HPDE6-E6E7 (cell line): ENCODE measurements around the gene LILRA5.
A peak's percentile ranks its signal among the peaks of the same experiment; 100 is the strongest.
"Not testable (repeated sequence)": the region's sequence is repeated elsewhere in the genome, so short reads cannot be mapped to it uniquely, and the experiment has no call there.

Experiments
- DNase-seq: peaks from one replicate; pipeline ENCODE4 v3.0.0; 2011; ENCODE audit warnings: missing footprints; ENCODE audit errors: extremely low spot score

The LILRA5 gene

GRCh38 chr19:54273821-54274220 is 39.1 kb downstream of the LILRA5 start:
- no peak for DNase-seq

DNA sequence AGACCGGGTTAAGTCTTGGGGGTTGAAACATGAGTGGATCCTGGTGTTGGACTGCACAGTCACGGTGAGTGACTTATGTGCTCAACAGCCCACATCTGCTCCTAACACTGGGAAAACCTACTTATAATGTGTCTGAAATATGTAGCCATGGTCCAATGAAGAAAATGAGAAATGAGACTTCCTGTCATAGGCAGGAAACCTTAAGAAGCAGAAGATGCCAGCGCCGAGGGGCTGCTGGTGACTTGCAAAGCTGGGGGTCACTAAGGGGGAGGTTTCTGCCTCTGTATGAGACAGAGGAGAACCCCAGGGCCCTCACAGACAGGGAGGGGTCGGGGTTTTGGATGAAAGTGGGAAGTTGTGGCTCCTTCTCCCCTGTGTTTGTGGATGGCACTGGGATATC is 40.8 kb downstream of the LILRA5 start:
- not testable (repeated sequence) for DNase-seq

- DNase-seq = not testable (repeated sequence)
These were observed 41.4 kb downstream of the LILRA5 start for GRCh38 chr19:54271587-54271986.

DNA sequence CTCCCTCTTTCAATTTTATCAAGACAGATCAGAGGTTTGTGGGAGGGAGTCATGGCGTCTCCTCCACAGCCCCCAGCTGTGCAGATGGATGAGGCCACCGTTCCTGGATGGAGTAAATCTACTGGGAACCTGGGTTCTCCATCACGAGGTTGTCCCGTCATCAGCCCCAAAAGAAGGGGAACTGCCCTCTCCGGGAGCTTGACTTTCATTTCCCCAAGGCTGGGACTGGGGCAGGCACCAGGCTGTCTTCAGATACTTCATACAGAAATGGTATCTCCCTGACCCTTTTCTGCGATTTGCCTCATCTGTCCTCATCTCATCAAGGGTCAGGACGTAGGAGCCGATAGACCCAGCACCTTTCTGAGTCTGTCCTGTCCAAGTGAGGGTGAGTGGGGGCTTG is 41.9 kb downstream of the LILRA5 start:
- DNase-seq = no peak

GRCh38 chr19:54268936-54269335 is 44.0 kb downstream of the LILRA5 start:
- no peak for DNase-seq

- peak; percentile 28 for DNase-seq
These were observed 46.8 kb downstream of the LILRA5 start for GRCh38 chr19:54266133-54266532.

DNA sequence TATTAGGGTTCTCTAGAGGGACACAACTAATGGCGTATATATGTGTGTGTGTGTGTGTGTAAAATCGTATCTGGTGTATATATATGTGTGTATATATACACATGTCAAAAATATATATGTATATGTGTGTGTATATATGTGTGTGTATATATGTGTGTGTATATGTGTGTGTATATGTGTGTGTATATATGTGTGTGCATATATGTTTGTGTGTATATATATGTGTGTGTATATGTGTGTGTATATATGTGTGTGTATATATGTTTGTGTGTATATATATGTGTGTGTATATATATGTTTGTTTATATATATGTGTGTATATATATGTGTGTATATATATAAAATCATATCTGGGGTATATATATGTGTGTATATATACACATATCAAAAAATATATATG is 50.5 kb downstream of the LILRA5 start:
- no peak for DNase-seq

DNA sequence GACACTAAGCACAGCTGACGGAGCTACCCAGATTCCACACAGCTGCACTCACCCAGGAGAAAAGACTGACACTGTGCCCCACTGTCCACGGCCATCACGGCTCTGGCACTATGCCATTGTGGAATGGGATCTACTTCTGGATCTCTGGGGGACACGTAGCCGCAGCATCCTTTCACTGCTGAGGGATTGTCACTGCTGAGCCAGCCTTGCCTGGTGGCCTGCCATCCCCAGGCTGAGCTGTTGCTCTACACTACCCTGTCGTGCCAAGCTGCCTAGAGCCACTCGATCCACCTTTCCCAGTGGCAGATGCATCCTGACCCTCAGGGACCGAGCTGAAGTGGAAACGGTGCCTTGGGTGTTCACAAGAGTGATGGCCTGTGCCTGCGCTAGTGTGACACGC is 50.9 kb downstream of the LILRA5 start:
- no peak for DNase-seq

DNA sequence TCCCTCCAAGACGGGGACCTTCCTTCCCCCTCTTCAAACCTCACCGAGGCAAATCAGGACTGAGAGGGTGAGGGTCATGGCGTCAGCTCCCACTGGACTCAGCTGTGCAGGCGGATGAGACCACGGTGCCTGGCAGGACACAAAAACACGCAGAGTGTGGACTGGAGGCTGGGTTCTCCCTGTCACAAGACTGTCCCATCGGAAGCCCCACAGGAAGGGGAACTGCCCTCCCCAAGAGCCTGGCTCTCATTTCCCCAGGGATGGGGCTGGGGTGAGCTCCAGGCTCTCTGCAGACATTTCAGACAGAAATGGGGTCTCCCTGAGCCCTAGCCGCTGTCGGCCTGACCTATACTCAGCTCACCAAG is 55.9 kb downstream of the LILRA5 start, which contains the start of gene LILRB5:
Gene LILRB5 (minus strand): TSS at position 158 of the 365 bp plus-strand sequence. CDS start 80 bp downstream, at position 78.
- DNase-seq = no peak
